ACC112 (cell line): ENCODE measurements around the gene PRDM8.

Experiments
- H2AFZ ChIP-seq: fragments of 200-600 bp; sonication (generic); one replicate; pipeline ENCODE4 v1.6.0; 2017; ENCODE audit warnings: antibody characterized with exemption, low read length; ENCODE audit not compliant: unreplicated experiment
- H3K27ac ChIP-seq: fragments of 200-600 bp; sonication (generic); 2 replicates; pipeline ENCODE4 v1.5.1; 2014; ENCODE audit warnings: low read depth, mild to moderate bottlenecking, antibody characterized with exemption, low read length, moderate library complexity
- H3K27me3 ChIP-seq: fragments of 200-600 bp; sonication (generic); 2 replicates; pipeline ENCODE4 v1.6.1; 2014; ENCODE audit warnings: mild to moderate bottlenecking, antibody characterized with exemption, low read length, moderate library complexity, mixed read lengths; ENCODE audit not compliant: insufficient read depth
- H3K36me3 ChIP-seq: fragments of 200-600 bp; sonication (generic); 2 replicates; pipeline ENCODE4 v1.6.1; 2016; ENCODE audit warnings: mild to moderate bottlenecking, antibody characterized with exemption, low read length, moderate library complexity, mixed read lengths; ENCODE audit not compliant: insufficient read depth
- H3K4me1 ChIP-seq: fragments of 200-600 bp; sonication (generic); one replicate; pipeline ENCODE4 v1.6.1; 2016; ENCODE audit warnings: low read length, mixed read lengths; ENCODE audit not compliant: insufficient read depth, unreplicated experiment, control insufficient read depth
- H3K4me3 ChIP-seq: fragments of 200-600 bp; sonication (generic); 2 replicates; pipeline ENCODE4 v1.5.1; 2014; ENCODE audit warnings: mild to moderate bottlenecking, low read depth, low read length
- H3K79me2 ChIP-seq: fragments of 200-600 bp; sonication (generic); one replicate; pipeline ENCODE4 v1.6.0; 2016; ENCODE audit warnings: low read length; ENCODE audit not compliant: control insufficient read depth, unreplicated experiment, insufficient read depth

The PRDM8 gene

DNA sequence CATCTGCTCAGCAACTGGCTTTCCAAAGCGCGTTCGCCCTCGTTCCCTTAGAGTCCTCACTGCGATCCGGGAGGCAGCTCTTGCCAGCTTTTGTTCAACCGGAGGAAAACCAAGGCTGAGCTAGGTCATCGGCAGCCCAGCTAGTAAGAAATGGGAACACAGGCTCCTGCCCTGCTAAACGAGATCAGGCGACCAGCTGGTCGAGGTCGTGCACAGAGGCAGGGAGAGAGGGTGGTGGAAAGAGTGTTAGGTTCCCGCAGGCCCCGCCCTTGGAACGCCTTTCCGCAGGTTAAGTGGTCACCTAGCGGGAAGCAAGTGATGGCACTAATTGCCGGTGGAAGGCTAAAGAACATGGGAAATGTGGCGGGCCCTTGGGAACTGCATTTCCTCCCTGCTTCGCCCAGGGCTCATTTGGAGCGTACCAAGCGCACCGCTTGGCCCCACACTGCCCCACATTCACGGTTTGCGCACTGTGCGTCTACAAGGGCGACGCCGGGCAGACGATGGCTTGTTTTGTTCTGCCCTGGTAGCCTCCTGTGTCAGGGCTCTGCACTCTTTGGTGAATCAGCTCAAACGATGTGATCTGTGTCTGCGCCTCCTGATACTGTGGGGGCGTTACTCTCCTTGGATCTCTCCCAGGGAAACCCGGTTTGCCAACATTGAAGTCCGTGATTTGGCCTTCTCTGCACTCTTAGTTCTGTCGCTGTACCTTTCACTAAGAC, 7.2 kb upstream of the PRDM8 start:
- Histone ChIP-seq H3K27ac (no peak overlapping the region), H3K79me2 (peaks cover 68% of the 10 kb centered on the region), H3K4me3 (no peak overlapping the region), H3K4me1 (peaks cover 28% of the 10 kb centered on the region), H2AFZ (no peak overlapping the region), H3K27me3 (no peaks in the 10 kb centered on the region), H3K36me3 (no peaks in the 10 kb centered on the region)

DNA sequence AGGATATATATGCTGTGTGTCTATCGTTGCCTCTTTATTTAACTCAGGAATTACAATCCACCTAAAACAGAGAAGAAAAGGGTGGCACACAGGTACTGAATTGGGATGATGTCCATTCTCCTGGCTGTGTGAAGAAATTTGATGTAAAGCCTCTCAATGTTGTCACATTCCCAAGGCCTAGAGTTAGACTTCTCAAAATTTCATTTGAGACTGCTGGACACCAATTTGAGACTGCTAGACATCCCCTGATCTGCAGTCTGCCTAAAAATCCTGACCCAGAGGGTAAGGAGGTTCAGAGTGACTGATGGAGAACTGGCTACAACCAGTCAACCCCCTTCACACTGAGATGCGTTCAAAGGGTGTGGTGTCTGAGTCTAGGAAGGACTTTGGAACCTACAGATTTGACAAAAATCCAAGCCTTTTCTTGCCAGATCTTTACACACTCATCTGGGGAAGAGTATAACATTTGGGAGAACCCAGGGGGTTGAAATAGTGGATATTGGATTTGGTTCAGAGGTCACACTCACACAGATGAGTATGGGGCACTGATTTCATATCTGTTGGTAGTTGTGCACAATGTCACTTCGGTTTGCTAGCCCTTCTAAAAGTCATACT, 4.9 kb upstream of the PRDM8 start:
- peak overlapping the region; percentile 39; the same call in 1 of the 2 replicates for H3K27ac ChIP-seq
- H3K27me3 ChIP-seq, result no peaks in the 10 kb centered on the region
- peaks cover 45% of the 10 kb centered on the region for H3K79me2 ChIP-seq
- no peak overlapping the region for H2AFZ ChIP-seq
- peaks cover 20% of the 10 kb centered on the region for H3K4me1 ChIP-seq
- no peak overlapping the region for H3K4me3 ChIP-seq
- no peaks in the 10 kb centered on the region for H3K36me3 ChIP-seq

DNA sequence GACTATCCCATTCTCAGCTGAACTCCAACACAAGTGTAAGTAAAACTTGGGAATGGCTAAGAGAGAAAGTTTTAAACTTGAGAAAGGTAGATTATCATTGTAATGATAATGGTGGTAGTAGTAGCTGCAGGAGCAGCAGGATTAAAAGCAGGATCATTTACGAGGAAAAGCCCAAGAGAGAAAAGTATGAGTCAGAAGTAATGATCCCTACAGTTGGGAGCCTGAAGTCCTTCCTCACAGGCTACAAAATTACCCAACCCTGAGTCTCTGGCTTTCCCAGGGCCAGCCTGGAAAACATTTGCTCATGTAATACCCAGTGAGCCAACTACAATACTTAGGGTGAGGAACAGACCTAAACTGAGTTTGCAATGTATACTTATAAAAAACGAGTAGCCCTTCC, 4.4 kb upstream of the PRDM8 start:
- H3K4me3 ChIP-seq, result no peak overlapping the region
- peak overlapping the region; percentile 50 for H3K27ac ChIP-seq
- H3K27me3 ChIP-seq, result no peaks in the 10 kb centered on the region
- H2AFZ ChIP-seq, result no peak overlapping the region
- H3K36me3 ChIP-seq, result no peaks in the 10 kb centered on the region
- peaks cover 20% of the 10 kb centered on the region for H3K4me1 ChIP-seq
- H3K79me2 ChIP-seq, result peaks cover 39% of the 10 kb centered on the region

- H3K36me3 ChIP-seq, result no peaks in the 10 kb centered on the region
- no peak overlapping the region for H3K27ac ChIP-seq
- H2AFZ ChIP-seq, result no peak overlapping the region
Measured at GRCh38 chr4:80195441-80196140, 1.7 kb upstream of the PRDM8 start.

DNA sequence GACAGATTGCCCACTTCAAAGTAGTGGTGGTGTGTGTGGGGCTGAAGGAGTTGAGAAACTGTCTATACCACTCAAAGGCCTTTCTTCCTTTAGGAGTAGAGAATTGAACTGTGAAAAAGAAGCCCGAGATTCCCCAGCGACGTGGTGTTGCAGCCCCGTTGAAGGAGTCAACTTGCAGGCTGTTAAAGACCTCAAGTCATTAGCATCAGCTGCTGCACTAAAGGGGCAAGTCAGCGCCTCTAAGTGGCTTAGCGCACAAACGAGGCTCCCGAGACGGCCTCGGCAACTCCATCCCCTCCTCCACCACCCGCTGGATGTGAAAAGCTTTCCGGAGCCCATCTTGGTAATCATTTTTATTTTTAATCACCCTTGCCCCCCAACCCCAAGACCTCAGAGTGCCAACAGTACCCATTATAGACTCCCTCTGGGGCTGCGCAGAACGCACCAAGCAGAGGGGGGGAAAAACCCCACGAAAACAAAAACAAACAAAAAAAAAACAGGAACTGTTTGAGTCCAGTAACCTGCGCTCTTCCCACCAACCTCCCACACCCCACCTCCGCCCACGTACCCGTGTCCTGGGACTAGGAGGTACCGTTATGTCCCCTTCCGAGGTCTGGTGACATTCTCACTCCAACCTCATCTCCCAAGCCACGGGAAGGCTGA, 913 bp upstream of the PRDM8 start:
- Histone ChIP-seq H3K36me3 (no peaks in the 10 kb centered on the region), H3K27me3 (no peaks in the 10 kb centered on the region), H2AFZ (no peak overlapping the region), H3K4me3 (no peak overlapping the region), H3K4me1 (peaks cover 20% of the 10 kb centered on the region), H3K27ac (no peak overlapping the region), H3K79me2 (peaks cover 21% of the 10 kb centered on the region)

More at GRCh38 chr4:80195441-80196140, 1.7 kb upstream of the PRDM8 start:
- Histone ChIP-seq H3K79me2 (peaks cover 22% of the 10 kb centered on the region), H3K27me3 (no peaks in the 10 kb centered on the region), H3K4me3 (no peak overlapping the region), H3K4me1 (peaks cover 20% of the 10 kb centered on the region)

GRCh38 chr4:80197601-80198440, 518 bp downstream of the PRDM8 start:
- no peaks in the 10 kb centered on the region for H3K27me3 ChIP-seq
- no peak overlapping the region for H3K27ac ChIP-seq
- H3K79me2 ChIP-seq, result peaks cover 8% of the 10 kb centered on the region
- no peaks in the 10 kb centered on the region for H3K36me3 ChIP-seq
- peaks cover 9% of the 10 kb centered on the region for H3K4me1 ChIP-seq
- no peak overlapping the region for H2AFZ ChIP-seq
- no peak overlapping the region for H3K4me3 ChIP-seq

GRCh38 chr4:80198441-80198837, 1.1 kb downstream of the PRDM8 start:
- peaks cover 3% of the 10 kb centered on the region for H3K4me1 ChIP-seq
- H3K4me3 ChIP-seq, result no peak overlapping the region
- H3K36me3 ChIP-seq, result no peaks in the 10 kb centered on the region
- H3K79me2 ChIP-seq, result peaks cover 7% of the 10 kb centered on the region
- no peak overlapping the region for H2AFZ ChIP-seq
- H3K27ac ChIP-seq, result no peak overlapping the region
- no peaks in the 10 kb centered on the region for H3K27me3 ChIP-seq

- no peak overlapping the region for H2AFZ ChIP-seq
- H3K27ac ChIP-seq, result no peak overlapping the region
- H3K36me3 ChIP-seq, result no peaks in the 10 kb centered on the region
- peaks cover 2% of the 10 kb centered on the region for H3K79me2 ChIP-seq
- no peaks in the 10 kb centered on the region for H3K27me3 ChIP-seq
- H3K4me1 ChIP-seq, result no peaks in the 10 kb centered on the region
- H3K4me3 ChIP-seq, result no peak overlapping the region
Measured at GRCh38 chr4:80199004-80199560, 1.8 kb downstream of the PRDM8 start.

- Histone ChIP-seq H3K27ac (no peak overlapping the region), H3K4me3 (no peak overlapping the region), H3K27me3 (no peaks in the 10 kb centered on the region), H3K4me1 (no peaks in the 10 kb centered on the region), H3K36me3 (no peaks in the 10 kb centered on the region), H3K79me2 (no peaks in the 10 kb centered on the region), H2AFZ (no peak overlapping the region)
Measured at GRCh38 chr4:80199947-80200346, 2.6 kb downstream of the PRDM8 start.
